Measurements from ENCODE around the gene ATP9A. TPM values are rescaled to one million over a fixed set of nuclear protein-coding genes. Genes with fewer than 3 reads are reported as not detected.
A peak's percentile ranks its signal among the peaks of the same experiment; 100 is the strongest.

The ATP9A gene
- polyA plus RNA-seq, 3 donors = 0.04 TPM; not detected in 2

GRCh38 chr20:51680067-51680749 lies 88.0 kb downstream of the ATP9A start:
- Histone ChIP-seq H3K4me3 (replicated peaks in 1 of 3; ENCODE audit: low read depth in 2 of 3, low read length in 3 of 3) (no peak overlapping the region), H2AFZ (ENCODE audit: insufficient read depth, low read depth, low read length, poor library complexity, severe bottlenecking) (no peak overlapping the region), H3K79me2 (ENCODE audit: insufficient read depth, low read length) (no peaks in the 10 kb centered on the region), H3K4me1 (ENCODE audit: control insufficient read depth in 1 of 2, insufficient read depth in 2 of 2, low read length in 2 of 2) (no peaks in the 10 kb centered on the region), H3K9ac (ENCODE audit: insufficient read depth, low read length, poor library complexity, severe bottlenecking) (no peak overlapping the region), H3K4me2 (replicated peaks; ENCODE audit: extremely low read depth, low read length, poor library complexity, severe bottlenecking) (no peak overlapping the region), H3K36me3 (replicated peaks in 1 of 2; ENCODE audit: control insufficient read depth in 1 of 2, insufficient read depth in 2 of 2, low read length in 2 of 2) (no peaks in the 10 kb centered on the region), H3K9me3 (replicated peaks in 1 of 2; ENCODE audit: control insufficient read depth in 1 of 2, insufficient read depth in 1 of 2, low read length in 2 of 2) (no peaks in the 10 kb centered on the region), H4K20me1 (ENCODE audit: insufficient read depth, low read length) (no peaks in the 10 kb centered on the region), H3K27me3 (ENCODE audit: control insufficient read depth in 2 of 2, insufficient read depth in 2 of 2, low read length in 2 of 2) (no peaks in the 10 kb centered on the region), H3K27ac (ENCODE audit: low read depth in 1 of 2, low read length in 2 of 2) (no peak overlapping the region)
- Mint-ChIP-seq H3K27me3 (ENCODE audit: low read depth in 3 of 3) (peaks cover 0 to 1% (median 0%) of the 10 kb centered on the region in 3 donors), H3K36me3 (no peaks in the 10 kb centered on the region), H3K9me3 (no peaks in the 10 kb centered on the region), H3K4me3 (no peak overlapping the region), H3K4me1 (no peaks in the 10 kb centered on the region), H3K27ac (no peak overlapping the region)
- no peak for TF ChIP-seq CTCF (IDR thresholded peaks at IDR 0.05)
- no peak for DNase-seq
- 84% methylated on average over 2 of the region's 10 CpGs for WGBS (ENCODE audit: insufficient coverage)
- intact Hi-C loops (cut with micrococcal nuclease) = no loop called here

GRCh38 chr20:51679254-51679921 lies 88.8 kb downstream of the ATP9A start:
- Mint-ChIP-seq H3K36me3 (no peaks in the 10 kb centered on the region), H3K9me3 (no peaks in the 10 kb centered on the region), H3K27me3 (ENCODE audit: low read depth in 3 of 3) (no peaks in the 10 kb centered on the region), H3K4me3 (no peak overlapping the region), H3K4me1 (no peaks in the 10 kb centered on the region), H3K27ac (peak overlapping the region in 1 of 7 donors; percentile 21)
- Histone ChIP-seq H3K4me3 (replicated peaks in 1 of 3; ENCODE audit: low read depth in 2 of 3, low read length in 3 of 3) (no peak overlapping the region), H3K4me2 (replicated peaks; ENCODE audit: extremely low read depth, low read length, poor library complexity, severe bottlenecking) (no peak overlapping the region), H3K9me3 (replicated peaks in 1 of 2; ENCODE audit: control insufficient read depth in 1 of 2, insufficient read depth in 1 of 2, low read length in 2 of 2) (no peaks in the 10 kb centered on the region), H3K36me3 (replicated peaks in 1 of 2; ENCODE audit: control insufficient read depth in 1 of 2, insufficient read depth in 2 of 2, low read length in 2 of 2) (no peaks in the 10 kb centered on the region), H4K20me1 (ENCODE audit: insufficient read depth, low read length) (no peaks in the 10 kb centered on the region), H3K79me2 (ENCODE audit: insufficient read depth, low read length) (no peaks in the 10 kb centered on the region), H2AFZ (ENCODE audit: insufficient read depth, low read depth, low read length, poor library complexity, severe bottlenecking) (no peak overlapping the region), H3K4me1 (ENCODE audit: control insufficient read depth in 1 of 2, insufficient read depth in 2 of 2, low read length in 2 of 2) (no peaks in the 10 kb centered on the region), H3K27ac (ENCODE audit: low read depth in 1 of 2, low read length in 2 of 2) (no peak overlapping the region), H3K9ac (ENCODE audit: insufficient read depth, low read length, poor library complexity, severe bottlenecking) (no peak overlapping the region), H3K27me3 (ENCODE audit: control insufficient read depth in 2 of 2, insufficient read depth in 2 of 2, low read length in 2 of 2) (no peaks in the 10 kb centered on the region)
- WGBS (ENCODE audit: insufficient coverage) = 83% methylated on average over 12 of the region's 13 CpGs
- no peak for TF ChIP-seq CTCF (IDR thresholded peaks at IDR 0.05)
- intact Hi-C loops (cut with micrococcal nuclease) = no loop called here
- DNase-seq = no peak
